ENCODE results near the gene TACO1. TPM values are rescaled to one million over a fixed set of nuclear protein-coding genes. Genes with fewer than 3 reads are reported as not detected.

Gene TACO1
- total and polyA plus RNA-seq, 4 experiments from 2014 or later, result 17.7 to 22.8 (median 21.1) TPM

- Mint-ChIP-seq H3K4me1 (peaks cover 12 to 23% (median 16%) of the 10 kb centered on the region in 4 donors), H3K9me3 (no peaks in the 10 kb centered on the region), H3K27ac (peak overlapping the region in 2 of 7 donors; percentile 44 to 70), H3K4me3 (peak overlapping the region in 1 of 8 donors; percentile 20), H3K27me3 (no peaks in the 10 kb centered on the region), H3K36me3 (peaks cover 54 to 69% of the 10 kb centered on the region in 2 donors)
- CTCF ChIA-PET (ENCODE audit: partially characterized antibody), result interaction anchor here (0.6 kb wide), 1 partner anchor 134 kb away, joined by 3 read pairs; no protein-coding TSS in a partner anchor
- H3K36me3 ChIP-seq (ENCODE audit: insufficient read depth, low read length), result peaks cover 36% of the 10 kb centered on the region
- intact Hi-C loops (cut with micrococcal nuclease), result no loop called here
- H3K9me3 ChIP-seq (ENCODE audit: control insufficient read depth in 1 of 2, low read length in 2 of 2), result no peaks in the 10 kb centered on the region
- H3K4me3 ChIP-seq (ENCODE audit: low read length in 2 of 2), result no peak overlapping the region
- no peak overlapping the region for H3K27ac ChIP-seq (ENCODE audit: low read depth, low read length)
- peaks cover 8% of the 10 kb centered on the region for H3K4me1 ChIP-seq (ENCODE audit: insufficient read depth, low read length)
- DNase-seq, result no peak
- H3K27me3 ChIP-seq (ENCODE audit: insufficient read depth, low read length), result no peaks in the 10 kb centered on the region
- POLR2A ChIA-PET (ENCODE audit: partially characterized antibody), result no interaction called here
These were observed 49.1 kb downstream of the TACO1 start for GRCh38 chr17:63649813-63650212.

- Mint-ChIP-seq H3K36me3 (peaks cover 43 to 56% of the 10 kb centered on the region in 2 donors), H3K27ac (peak overlapping the region in 3 of 7 donors; percentile 6 to 10 (median 10)), H3K4me3 (no peak overlapping the region), H3K9me3 (no peaks in the 10 kb centered on the region), H3K27me3 (no peaks in the 10 kb centered on the region), H3K4me1 (peaks cover 11 to 29% (median 16%) of the 10 kb centered on the region in 4 donors)
- Histone ChIP-seq H3K4me1 (ENCODE audit: insufficient read depth, low read length) (peaks cover 8% of the 10 kb centered on the region), H3K4me3 (ENCODE audit: low read length in 2 of 2) (no peak overlapping the region), H3K9me3 (ENCODE audit: control insufficient read depth in 1 of 2, low read length in 2 of 2) (no peaks in the 10 kb centered on the region), H3K27me3 (ENCODE audit: insufficient read depth, low read length) (no peaks in the 10 kb centered on the region), H3K36me3 (ENCODE audit: insufficient read depth, low read length) (peaks cover 28% of the 10 kb centered on the region), H3K27ac (ENCODE audit: low read depth, low read length) (no peak overlapping the region)
- ChIA-PET CTCF (ENCODE audit: partially characterized antibody) (no interaction called here), POLR2A (ENCODE audit: partially characterized antibody) (no interaction called here)
- DNase-seq, result no peak
- intact Hi-C loops (cut with micrococcal nuclease), result no loop called here
These were observed 51.4 kb downstream of the TACO1 start for GRCh38 chr17:63652106-63652505.

- DNase-seq, result no peak
- Histone ChIP-seq H3K27ac (ENCODE audit: low read depth, low read length) (no peak overlapping the region), H3K27me3 (ENCODE audit: insufficient read depth, low read length) (no peaks in the 10 kb centered on the region), H3K36me3 (ENCODE audit: insufficient read depth, low read length) (peaks cover 22% of the 10 kb centered on the region), H3K9me3 (ENCODE audit: control insufficient read depth in 1 of 2, low read length in 2 of 2) (no peaks in the 10 kb centered on the region), H3K4me3 (ENCODE audit: low read length in 2 of 2) (no peak overlapping the region), H3K4me1 (ENCODE audit: insufficient read depth, low read length) (peaks cover 8% of the 10 kb centered on the region)
- CTCF ChIA-PET (ENCODE audit: partially characterized antibody), result interaction anchor here (0.7 to 0.9 kb wide), 2 partner anchors 13 to 197 kb away, joined by 3 read pairs; no protein-coding TSS in a partner anchor
- H3K4me3 Mint-ChIP-seq, result no peak overlapping the region
- peaks cover 7 to 31% (median 15%) of the 10 kb centered on the region in 4 donors for H3K4me1 Mint-ChIP-seq
- peak overlapping the region in 3 of 7 donors; percentile 8 to 64 (median 39) for H3K27ac Mint-ChIP-seq
- peaks cover 45 to 57% of the 10 kb centered on the region in 2 donors for H3K36me3 Mint-ChIP-seq
- no peaks in the 10 kb centered on the region for H3K27me3 Mint-ChIP-seq
- POLR2A ChIA-PET (ENCODE audit: partially characterized antibody), result no interaction called here
- intact Hi-C loops (cut with micrococcal nuclease), result no loop called here
- H3K9me3 Mint-ChIP-seq, result no peaks in the 10 kb centered on the region
These were observed 52.4 kb downstream of the TACO1 start for GRCh38 chr17:63653050-63653449.

- Histone ChIP-seq H3K36me3 (ENCODE audit: insufficient read depth, low read length) (peaks cover 27% of the 10 kb centered on the region), H3K27ac (ENCODE audit: low read depth, low read length) (no peak overlapping the region)
- no peaks in the 10 kb centered on the region for H3K27me3 Mint-ChIP-seq
These were observed 57.1 kb downstream of the TACO1 start for GRCh38 chr17:63657786-63658185.

More at GRCh38 chr17:63657786-63658185, 57.1 kb downstream of the TACO1 start:
- Mint-ChIP-seq H3K9me3 (no peaks in the 10 kb centered on the region), H3K4me3 (no peak overlapping the region), H3K36me3 (peaks cover 43 to 62% of the 10 kb centered on the region in 2 donors), H3K27ac (peak overlapping the region in 1 of 7 donors; percentile 39), H3K4me1 (peaks cover 0 to 13% (median 2%) of the 10 kb centered on the region in 4 donors)
- intact Hi-C loops (cut with micrococcal nuclease), result no loop called here
- DNase-seq, result no peak
- Histone ChIP-seq H3K27me3 (ENCODE audit: insufficient read depth, low read length) (no peaks in the 10 kb centered on the region), H3K4me3 (ENCODE audit: low read length in 2 of 2) (no peak overlapping the region), H3K4me1 (ENCODE audit: insufficient read depth, low read length) (no peaks in the 10 kb centered on the region), H3K9me3 (ENCODE audit: control insufficient read depth in 1 of 2, low read length in 2 of 2) (no peaks in the 10 kb centered on the region)
- ChIA-PET POLR2A (ENCODE audit: partially characterized antibody) (no interaction called here), CTCF (ENCODE audit: partially characterized antibody) (no interaction called here)

Other genes with a start within 250 kb of the TACO1 start
- gene CYB561, start 154.6 kb upstream of the TACO1 start, total RNA-seq, result 10 to 100 TPM; 81.0 to 83.7 TPM
- gene CYB561, start 154.6 kb upstream of the TACO1 start, polyA plus RNA-seq, result 10 to 100 TPM; 34.1 to 42.1 TPM
- 10 to 100 TPM; 56.7 TPM for gene ACE, start 123.8 kb upstream of the TACO1 start, total RNA-seq
- gene ACE, start 123.8 kb upstream of the TACO1 start, polyA plus RNA-seq, result 1 to 10 TPM; 1.8 to 7.5 TPM
- gene KCNH6, start 77.5 kb upstream of the TACO1 start, total RNA-seq, result not detected
- gene KCNH6, start 77.5 kb upstream of the TACO1 start, polyA plus RNA-seq, result not detected
- gene DCAF7, start 50.4 kb upstream of the TACO1 start, total RNA-seq, result 10 to 100 TPM; 88.1 to 93.0 TPM
- 10 to 100 TPM; 75.6 to 85.0 TPM for gene DCAF7, start 50.4 kb upstream of the TACO1 start, polyA plus RNA-seq
- 10 to 100 TPM; 98.5 to 98.8 TPM for gene MAP3K3, start 21.5 kb downstream of the TACO1 start, total RNA-seq
- gene MAP3K3, start 21.5 kb downstream of the TACO1 start, polyA plus RNA-seq, result 10 to 100 TPM; 29.5 to 50.8 TPM
- 100 to 1,000 TPM; 724 to 755 TPM for gene LIMD2, start 99.2 kb downstream of the TACO1 start, total RNA-seq
- gene LIMD2, start 99.2 kb downstream of the TACO1 start, polyA plus RNA-seq, result 100 to 1,000 TPM; 347 to 569 TPM
- 10 to 100 TPM; 55.6 to 58.3 TPM for gene STRADA, start 140.9 kb downstream of the TACO1 start, total RNA-seq
- 10 to 100 TPM; 20.0 to 21.3 TPM for gene STRADA, start 140.9 kb downstream of the TACO1 start, polyA plus RNA-seq
- 10 to 100 TPM; 36.7 to 39.0 TPM for gene CCDC47, start 172.7 kb downstream of the TACO1 start, total RNA-seq
- 10 to 100 TPM; 31.3 to 46.9 TPM for gene CCDC47, start 172.7 kb downstream of the TACO1 start, polyA plus RNA-seq
- gene DDX42, start 173.3 kb downstream of the TACO1 start, total RNA-seq, result 100 to 1,000 TPM; 174 to 183 TPM
- gene DDX42, start 173.3 kb downstream of the TACO1 start, polyA plus RNA-seq, result 10 to 100 TPM in 1 of 2 donors, 1 to 10 TPM in 1; 6.9 to 18.4 TPM
- gene PSMC5, start 226.5 kb downstream of the TACO1 start, total RNA-seq, result 100 to 1,000 TPM; 121 TPM
- gene PSMC5, start 226.5 kb downstream of the TACO1 start, polyA plus RNA-seq, result 100 to 1,000 TPM; 188 to 227 TPM
- gene FTSJ3, start 226.8 kb downstream of the TACO1 start, total RNA-seq, result 10 to 100 TPM; 62.1 to 62.2 TPM
- gene FTSJ3, start 226.8 kb downstream of the TACO1 start, polyA plus RNA-seq, result 10 to 100 TPM; 12.3 to 40.8 TPM
- 100 to 1,000 TPM; 113 to 114 TPM for gene SMARCD2, start 241.8 kb downstream of the TACO1 start, total RNA-seq
- gene SMARCD2, start 241.8 kb downstream of the TACO1 start, polyA plus RNA-seq, result 100 to 1,000 TPM in 1 of 2 donors, 10 to 100 TPM in 1; 80.4 to 125 TPM